Measurements from ENCODE around the gene ZNF507.

- TF ChIP-seq EZH2phosphoT487 (IDR thresholded peaks at IDR 0.05; ENCODE audit: low read depth) (no peak), CTCF (IDR thresholded peaks at IDR 0.05; ENCODE audit: low read depth, low read length) (no peak)
Observed at GRCh38 chr19:32355309-32355708, 9.9 kb downstream of the ZNF507 start.

All from OCI-LY3 (cell line).